HG03159 (cell line): ENCODE results near the gene PRKCQ.
"Not testable (repeated sequence)": the region's sequence is repeated elsewhere in the genome, so short reads cannot be mapped to it uniquely, and the experiment has no call there.

Source experiments
- ATAC-seq: cut with Tn5 transposase; IDR thresholded peaks from one replicate; pipeline ENCODE4 v1.9.1; 2021; ENCODE audit warnings: mild to moderate bottlenecking, moderate library complexity; ENCODE audit not compliant: unreplicated experiment

PRKCQ gene

DNA sequence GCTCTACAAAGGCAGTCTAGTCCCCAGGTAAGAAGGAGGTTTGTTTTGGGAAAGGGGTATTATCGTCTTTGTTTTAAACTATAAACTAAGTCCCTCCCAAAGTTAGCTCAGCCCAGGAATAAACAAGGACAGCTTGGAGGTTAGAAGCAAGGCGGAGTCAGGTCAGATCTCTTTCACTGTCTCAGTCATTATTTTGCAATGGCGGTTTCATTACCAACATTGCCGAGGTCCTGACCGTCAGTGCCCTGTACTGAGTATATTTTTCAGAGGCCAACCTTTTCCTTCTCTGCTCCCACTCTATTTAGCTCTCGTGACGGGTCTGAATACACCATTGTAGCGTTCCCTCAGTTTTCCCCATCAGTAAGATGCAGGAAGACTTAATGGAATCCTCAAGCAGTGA is 184.5 kb downstream of the PRKCQ start:
- no peak for ATAC-seq

DNA sequence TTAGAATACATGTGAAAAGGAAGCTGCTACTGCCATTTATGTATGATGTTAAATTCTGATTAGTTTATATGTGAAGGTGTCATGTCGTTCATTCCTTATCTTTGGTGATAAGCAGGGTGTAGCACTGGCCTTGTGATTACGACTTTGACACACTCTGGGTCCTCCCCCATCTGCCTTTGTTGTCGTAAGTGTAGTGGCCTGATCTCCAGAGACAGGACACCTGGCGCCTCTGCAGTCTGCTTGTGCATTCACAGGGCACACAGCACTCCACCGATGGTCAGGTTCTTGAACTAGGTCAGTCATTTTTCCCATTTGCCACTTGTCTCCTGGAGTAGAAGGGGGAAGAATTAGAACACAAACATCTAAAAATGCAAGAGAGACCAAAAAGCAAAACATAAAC is 186.0 kb downstream of the PRKCQ start:
- ATAC-seq, result no peak

DNA sequence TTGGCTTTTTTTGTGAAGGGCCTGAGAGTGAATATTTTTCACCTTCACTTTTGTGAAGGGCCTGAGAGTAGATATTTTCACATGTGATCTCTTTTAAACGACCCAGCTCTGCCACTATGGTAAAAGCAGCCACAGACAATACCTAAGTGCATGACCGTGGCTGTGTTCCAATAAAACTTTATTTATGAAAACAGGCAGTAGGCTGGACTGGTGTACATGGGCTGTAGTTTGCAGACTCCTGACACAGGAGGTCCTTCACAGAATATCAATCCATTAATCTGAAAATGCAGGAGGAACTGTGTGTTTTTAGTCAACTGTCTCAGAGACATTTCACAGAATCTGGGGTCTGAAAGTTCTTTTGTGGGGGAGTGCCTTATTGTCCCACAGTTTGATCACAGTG is 186.9 kb downstream of the PRKCQ start:
- ATAC-seq, result no peak

DNA sequence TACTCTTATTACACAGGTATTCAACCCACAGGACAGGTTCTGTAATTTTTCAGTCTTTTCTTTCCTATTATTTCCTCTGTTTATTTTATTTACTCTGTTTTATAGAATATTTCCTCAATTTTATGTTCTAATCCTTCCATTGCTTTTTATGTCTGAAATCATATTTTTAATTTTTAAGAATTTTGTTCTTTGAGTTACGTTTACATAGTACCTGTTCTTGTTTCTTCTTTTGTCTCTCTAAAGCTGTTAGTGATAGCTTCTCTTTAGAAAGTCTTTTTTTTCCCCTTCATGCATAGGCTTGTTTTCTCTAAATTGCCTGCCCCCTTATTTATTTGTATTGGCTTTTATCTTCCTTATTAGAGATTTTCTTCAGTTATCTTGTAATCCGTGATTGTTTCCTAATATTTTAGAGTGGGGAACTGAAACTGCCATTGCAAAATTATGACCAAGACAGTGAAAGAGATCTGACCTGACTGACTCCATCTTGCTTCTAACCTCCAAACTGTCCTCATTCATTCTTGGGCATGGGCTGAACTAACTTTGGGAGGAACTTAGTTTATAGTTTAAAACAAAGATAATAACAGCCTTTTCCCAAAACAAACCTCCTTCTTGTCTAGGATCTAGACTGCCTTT is 189.7 kb downstream of the PRKCQ start:
- ATAC-seq, result no peak

DNA sequence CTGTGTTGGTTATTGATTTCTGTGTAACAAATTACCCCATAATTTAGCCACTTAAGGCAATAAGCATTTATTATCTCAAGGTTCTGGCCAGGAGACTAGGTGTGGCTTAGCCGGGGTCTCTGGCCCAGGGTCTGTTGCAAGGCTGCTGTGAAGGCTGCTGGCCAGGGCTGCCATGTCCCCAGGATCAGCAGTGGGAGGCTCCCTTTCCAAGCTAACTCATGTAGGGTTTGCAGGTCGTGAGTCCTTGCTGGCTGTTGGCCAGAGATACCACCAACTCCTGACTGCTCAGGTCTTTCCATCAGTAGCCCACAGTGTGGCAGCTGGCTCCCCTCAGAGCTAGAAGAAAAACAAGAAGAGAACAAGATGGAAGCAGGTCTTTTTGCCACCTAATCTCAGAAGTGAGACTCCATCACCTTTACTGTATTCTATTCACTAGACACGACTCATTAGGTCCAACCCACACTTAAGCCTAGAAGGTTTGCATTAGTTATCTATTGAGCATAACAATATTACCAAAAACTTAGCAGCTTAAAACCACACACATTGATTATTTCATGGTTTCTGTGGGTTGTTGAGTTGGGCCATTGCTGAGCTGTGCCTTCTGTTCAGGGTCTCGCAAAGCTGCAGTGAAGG is 191.7 kb downstream of the PRKCQ start:
- ATAC-seq, result no peak

DNA sequence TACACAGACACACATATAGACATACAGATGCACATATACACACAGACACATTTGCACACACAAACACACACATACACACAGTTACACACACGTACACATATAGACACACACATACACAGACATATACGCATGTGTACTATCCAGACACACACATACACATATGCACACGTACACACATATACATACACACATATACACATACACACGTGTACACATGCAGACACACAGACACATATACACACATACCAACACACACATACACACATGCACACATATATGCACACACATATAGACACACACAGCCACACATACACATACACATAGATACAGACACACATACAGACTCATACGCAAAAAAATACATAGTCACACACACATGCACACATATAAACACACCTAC is 193.1 kb downstream of the PRKCQ start:
- no peak for ATAC-seq

DNA sequence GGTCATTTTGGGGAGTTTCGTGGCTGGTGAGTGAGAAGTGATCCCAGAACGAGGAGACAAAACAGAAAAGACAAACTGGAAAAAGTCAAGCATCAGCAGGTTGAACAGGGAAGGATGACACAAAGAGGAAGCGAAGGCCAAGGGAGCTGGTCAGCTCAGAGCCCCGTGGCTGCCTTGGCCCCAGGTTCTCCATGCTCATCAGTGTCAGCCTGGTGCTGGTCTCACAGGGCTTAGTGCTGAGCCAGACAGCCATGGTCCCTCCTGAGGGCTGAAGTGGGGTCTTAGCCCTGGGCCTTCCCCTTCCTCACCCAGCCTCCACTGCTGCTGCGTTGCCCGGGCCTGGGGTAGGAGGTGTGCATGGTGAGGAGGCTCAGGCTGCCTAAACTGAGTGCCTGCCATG is 193.7 kb downstream of the PRKCQ start:
- ATAC-seq, result no peak

DNA sequence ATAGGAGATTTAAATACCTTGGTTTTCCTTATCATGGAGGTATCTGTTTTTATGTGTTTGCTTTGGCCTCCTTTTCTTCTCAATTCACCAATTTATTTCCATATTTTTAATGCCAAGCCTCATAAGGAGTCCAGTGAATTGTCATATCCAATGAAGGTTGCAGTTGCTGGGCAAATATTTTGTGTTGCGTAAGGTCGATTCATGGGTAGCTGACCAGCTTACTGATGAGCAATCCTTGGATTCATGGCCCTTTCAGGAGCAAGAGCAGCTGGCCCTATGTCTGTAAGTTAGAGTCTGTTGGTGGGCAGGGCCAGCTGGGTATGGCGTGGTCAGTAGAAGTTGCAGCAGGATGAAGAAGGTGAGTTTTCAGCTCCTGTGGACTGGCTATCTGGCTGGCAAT is 194.4 kb downstream of the PRKCQ start:
- no peak for ATAC-seq

DNA sequence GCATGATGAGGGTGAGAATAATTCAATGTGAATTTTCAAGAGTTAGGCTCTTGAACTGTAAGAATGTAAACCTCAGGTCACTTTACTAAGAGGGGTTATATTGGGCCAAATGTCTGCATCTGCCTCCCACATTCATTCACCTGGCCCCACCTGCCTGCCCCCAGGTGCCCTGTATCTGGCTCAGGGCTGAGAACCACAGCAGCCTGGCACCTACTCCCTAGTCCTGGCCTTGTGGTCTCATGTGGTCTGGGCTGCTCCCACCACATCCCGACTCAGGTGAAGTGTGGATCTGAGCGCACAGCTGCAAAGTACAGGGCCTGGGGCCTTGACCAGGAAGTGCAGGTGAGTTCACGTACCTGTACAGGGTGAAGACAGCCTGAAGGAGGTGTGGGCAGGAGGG is 195.2 kb downstream of the PRKCQ start:
- no peak for ATAC-seq

DNA sequence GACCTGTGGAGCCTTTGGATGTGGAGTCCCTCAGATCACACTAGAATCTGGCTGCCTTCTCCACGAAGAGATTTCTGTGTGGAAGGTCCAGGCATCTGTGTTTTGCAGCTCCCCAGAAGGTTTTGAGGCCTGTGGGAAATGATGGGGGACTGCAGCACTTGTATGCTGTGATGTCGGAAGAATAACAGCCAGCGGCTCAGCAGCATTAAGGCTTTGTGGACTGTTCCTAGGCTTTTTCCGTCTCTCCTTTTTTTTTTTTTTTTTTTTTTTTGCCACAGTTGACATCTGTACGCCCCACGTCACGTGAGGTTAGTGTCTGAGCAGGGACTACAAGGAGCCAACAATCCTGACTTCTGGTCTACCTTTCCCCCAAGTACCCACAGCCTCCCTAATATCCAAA is 196.0 kb downstream of the PRKCQ start:
- ATAC-seq, result no peak

DNA sequence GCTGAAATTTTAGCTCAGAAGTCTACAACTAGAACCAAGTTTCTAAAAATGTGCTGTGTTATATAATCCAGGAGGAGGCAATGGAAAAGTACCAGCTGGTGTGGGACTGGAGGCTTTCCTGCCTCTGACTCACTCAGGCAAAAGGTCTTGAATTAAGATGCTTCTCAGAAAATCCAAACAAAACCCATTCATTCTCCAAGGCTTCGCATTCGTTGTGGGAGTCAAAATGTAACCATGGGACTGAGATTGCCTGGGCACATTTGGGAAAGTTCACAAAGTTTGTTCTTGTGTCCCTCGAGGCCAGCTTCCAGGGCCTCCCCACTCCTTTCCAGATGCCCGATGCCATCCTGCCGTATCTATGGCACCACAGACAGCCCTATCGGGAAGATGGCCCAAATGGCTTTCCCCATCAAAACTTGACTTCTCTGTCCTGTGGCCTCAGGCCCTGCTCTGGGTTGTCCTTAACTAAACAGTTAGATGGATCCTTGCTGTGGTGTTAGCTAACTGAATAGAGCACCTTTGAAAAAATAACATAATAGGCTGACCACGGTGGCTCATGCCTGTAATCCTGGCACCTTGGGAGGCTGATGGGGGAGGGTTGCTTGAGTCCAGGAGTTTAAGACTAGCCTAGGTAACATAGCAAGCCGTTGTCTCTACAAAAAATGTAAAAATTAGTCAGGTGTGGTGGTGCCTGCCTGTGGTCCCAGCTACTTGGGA is 196.8 kb downstream of the PRKCQ start:
- ATAC-seq, result no peak

DNA sequence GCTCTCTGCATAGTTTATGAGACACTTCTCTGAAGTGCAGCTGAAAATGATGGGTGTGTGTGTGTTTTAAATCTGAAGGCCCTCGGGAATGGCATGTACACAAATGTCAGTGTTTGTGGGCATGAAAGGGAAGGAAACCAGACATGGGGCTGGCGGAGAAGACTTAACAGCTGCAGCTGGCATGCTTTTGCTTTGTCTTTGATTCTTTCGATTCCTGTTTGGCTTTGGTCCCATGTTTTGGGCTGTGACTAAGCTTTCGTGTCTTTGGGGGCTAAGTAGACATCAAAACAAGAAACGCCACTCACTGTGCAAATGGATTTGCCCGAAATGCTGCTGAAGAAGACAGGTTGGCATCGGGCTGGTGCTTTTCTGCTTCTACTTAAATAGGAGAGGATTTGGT is 198.0 kb downstream of the PRKCQ start:
- peak; percentile 44 for ATAC-seq

DNA sequence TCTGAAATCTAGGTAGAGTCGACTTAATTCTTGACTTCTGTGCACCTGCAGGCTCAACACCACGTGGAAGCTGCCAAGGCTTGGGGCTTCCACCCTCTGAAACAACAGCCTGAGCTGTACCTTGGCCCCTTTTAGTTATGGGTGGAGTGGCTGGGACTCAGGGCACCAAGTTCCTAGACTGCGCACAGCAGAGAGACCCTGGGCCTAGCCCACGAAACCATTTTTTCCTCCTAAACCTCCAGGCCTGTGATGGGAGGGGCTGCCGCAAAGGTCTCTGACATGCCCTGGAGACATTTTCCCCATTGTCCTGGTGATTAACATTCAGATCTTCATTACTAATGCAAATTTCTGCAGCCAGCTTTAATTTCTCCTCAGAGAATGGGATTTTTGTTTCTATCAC is 199.6 kb downstream of the PRKCQ start:
- not testable (repeated sequence) for ATAC-seq

DNA sequence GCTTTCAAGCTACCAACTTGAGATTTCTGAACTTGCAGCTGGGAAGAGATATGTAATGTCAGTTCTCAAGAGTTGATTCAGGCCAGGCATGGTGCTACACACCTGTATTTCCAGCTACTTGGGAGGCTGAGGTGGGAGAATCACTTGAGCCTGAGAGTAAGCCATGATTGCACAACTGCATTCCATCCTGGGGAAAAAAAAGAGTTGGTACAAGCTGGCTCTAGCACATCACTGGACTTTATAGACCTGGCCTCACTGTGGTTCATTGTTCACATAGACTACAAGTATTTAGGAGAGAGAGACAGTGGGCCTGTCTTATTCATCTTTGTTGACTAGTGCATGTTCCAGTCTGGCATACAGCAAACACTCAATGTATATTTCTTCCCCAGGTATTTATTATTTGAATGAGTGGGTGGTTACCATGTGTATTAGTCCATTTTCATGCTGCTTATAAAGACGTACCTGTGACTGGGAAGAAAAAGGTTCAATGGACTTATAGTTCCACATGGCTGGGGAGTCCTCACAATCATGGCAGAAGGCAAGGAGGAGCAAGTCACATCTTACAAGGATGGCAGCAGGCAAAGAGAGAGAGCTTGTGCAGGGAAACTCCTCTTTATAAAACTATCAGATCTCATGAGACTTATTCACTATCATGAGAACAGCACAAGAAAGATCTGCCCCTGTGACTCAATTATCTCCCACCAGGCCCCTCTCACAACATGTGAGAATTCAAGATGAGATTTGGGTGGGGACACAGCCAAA is 200.9 kb downstream of the PRKCQ start:
- no peak for ATAC-seq
